SH-SY5Y (cell line): Measurements from ENCODE around the gene FSTL5.

Source experiments
- GATA2 ChIP-seq: IDR thresholded peaks from 2 replicates; pipeline ENCODE4 v1.6.1; 2011; ENCODE audit warnings: mild to moderate bottlenecking, low read depth, low read length
- GATA3 ChIP-seq: IDR thresholded peaks from 2 replicates; pipeline ENCODE4 v1.6.1; 2011; ENCODE audit warnings: low read depth, mild to moderate bottlenecking, low read length, moderate library complexity

Gene FSTL5

DNA sequence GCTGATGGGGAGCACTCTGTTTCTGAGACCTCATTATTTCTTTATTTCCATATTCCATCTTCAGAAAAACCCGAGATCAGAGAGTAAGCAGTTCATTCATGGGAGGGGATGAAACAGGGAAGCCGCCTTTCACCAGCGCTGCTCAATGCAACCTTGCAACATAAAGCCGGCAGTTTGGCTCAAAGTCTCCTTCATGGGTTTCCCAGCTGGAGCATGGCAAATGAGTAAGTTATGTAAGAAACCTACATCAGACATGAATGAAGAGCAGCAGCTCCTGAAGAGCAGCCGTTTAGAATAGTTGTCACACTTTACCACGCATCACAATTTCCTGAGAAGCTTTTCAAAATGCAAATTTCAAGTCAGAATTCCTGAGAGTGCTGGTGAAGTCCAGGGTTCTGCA lies 578.8 kb downstream of the FSTL5 start:
- TF ChIP-seq GATA3: no peak
- no peak for TF ChIP-seq GATA2

DNA sequence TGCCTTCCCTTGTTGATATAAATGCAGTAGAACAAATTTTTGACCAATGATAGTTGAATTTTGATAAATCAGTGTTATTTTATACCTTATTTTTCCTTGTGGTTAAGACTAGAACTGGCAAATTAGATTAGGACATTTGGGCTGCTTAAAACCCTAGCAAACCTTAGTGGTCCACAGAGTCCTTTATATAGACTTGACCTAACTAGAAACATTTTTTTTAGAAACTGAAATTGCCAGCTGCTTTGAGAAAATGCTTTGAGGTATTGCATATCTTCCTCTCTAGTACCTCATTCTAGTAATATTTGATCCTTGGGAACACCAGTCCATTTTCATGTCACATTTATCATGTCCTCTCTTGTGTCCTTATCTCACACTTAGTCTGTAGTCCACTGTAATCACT lies 580.3 kb downstream of the FSTL5 start:
- TF ChIP-seq GATA2 (no peak), GATA3 (no peak)

DNA sequence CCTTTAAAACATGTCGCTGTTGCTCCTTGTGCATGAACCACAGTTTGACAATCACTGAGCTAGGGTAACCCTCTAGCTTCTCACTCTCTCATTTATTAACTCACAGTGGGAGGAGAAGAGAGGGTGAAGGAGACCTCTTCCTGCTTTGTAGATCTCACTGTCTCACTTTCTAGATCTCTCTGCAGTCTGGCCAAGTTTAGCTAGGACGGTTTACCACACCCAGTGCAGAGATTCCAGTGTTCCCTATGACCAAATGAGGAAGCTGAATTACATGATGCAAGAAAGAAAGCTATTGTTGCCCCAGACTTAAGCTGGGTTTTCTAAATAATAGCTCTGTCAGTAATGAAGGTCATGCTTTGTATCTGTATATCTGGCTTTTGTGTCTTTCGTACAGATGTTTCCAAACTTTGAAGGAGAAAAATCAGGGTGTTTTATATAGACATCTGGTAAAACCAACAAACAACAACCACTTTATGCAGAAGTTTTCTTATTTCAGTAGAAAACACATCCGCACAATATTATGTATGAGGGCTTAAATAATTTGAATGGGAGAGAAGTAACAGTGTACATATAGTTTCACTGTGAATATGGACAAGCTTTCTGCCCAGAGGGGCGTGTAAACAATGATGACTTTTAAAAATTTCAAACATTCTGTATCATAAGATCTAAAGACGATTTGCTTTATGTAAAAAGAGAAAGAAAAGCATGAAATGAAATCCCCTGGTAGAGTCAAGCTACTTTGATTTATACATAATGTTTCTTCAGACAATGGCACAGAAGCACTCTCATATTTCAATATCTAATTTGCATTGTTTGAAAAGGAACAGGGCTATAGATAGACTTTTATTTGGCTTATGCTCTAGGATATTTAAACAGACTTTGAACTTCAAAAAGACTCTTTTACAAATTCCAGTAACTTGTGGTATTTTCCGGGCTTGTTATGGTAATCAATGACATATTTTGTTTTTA lies 582.3 kb downstream of the FSTL5 start:
- TF ChIP-seq GATA3 (no peak), GATA2 (no peak)

DNA sequence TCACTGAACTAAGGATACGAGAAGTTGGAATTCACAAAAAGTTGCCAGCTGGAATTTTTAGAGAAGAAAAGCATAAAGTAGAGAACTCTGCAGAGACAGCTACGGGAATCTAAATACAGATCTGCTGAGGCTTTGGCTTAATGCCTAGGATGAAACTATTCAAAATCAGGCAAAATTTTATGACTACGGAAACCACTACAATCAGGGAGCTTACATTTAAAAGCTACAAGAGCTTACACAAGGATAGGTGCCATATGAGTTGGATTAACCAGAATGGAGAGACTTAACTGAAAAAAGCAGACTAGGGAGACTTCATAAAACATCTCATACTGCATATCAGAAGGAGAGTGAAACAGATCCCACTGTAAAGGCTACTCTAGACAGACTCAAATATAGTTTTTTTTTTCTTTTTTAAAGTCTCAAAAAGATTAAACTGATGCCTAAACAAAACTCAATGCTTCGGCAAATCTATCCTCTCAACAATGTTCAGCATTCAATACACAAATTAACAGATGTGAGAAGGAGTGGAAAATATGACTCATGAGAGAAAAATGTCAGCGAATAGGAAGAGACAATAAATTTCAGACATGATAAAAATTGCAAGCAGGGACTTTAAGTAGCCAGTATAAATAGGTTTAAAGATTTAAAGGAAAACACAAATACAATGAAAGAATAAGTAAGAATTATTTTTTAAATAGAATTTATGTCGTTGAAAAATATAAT lies 586.1 kb downstream of the FSTL5 start:
- TF ChIP-seq GATA3 (no peak), GATA2 (no peak)

DNA sequence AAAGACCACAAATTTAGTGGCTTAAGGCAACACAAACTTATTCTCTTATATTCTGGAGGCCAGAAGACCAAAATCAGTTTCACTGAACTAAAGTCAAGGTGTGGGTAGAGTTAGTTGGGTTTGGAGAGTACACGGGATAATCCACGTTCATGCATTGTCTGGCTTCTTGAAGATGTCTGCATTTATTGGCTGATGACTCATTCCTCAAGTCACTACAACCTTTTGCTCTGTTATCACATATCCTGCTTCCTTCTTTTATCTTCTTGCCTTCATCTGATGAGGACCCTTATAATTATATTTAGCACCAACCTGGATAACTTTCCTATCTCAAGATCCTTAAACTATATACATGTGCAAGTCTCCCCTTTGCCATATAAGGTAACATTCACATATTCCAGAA lies 590.0 kb downstream of the FSTL5 start:
- no peak for TF ChIP-seq GATA2
- TF ChIP-seq GATA3: no peak

DNA sequence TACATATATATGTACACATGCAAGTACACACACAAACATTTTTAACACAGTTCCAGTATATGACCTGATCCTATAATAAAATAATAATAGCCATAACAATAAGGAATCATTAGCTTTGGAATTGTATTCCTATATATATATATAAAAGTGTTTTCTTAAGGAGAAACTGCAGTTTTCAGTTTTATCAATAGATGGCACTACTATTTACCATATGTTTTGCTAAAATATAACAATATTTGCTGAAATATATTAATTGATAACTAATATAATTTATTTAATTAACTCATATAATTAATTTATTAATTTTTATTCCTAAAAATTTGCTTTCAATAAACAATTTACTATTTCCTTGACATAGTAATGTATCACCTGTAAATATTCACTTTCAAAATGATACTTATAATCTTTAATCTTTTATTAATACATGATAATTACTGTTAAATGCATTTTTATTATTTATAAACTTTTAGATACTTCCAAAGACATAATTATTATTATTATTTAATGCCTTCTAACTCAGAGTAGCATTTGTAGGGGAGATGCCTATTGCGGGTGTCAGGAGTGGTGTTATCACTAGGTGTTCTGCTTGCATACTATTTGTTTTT lies 599.5 kb downstream of the FSTL5 start:
- TF ChIP-seq GATA2 (no peak), GATA3 (no peak)

DNA sequence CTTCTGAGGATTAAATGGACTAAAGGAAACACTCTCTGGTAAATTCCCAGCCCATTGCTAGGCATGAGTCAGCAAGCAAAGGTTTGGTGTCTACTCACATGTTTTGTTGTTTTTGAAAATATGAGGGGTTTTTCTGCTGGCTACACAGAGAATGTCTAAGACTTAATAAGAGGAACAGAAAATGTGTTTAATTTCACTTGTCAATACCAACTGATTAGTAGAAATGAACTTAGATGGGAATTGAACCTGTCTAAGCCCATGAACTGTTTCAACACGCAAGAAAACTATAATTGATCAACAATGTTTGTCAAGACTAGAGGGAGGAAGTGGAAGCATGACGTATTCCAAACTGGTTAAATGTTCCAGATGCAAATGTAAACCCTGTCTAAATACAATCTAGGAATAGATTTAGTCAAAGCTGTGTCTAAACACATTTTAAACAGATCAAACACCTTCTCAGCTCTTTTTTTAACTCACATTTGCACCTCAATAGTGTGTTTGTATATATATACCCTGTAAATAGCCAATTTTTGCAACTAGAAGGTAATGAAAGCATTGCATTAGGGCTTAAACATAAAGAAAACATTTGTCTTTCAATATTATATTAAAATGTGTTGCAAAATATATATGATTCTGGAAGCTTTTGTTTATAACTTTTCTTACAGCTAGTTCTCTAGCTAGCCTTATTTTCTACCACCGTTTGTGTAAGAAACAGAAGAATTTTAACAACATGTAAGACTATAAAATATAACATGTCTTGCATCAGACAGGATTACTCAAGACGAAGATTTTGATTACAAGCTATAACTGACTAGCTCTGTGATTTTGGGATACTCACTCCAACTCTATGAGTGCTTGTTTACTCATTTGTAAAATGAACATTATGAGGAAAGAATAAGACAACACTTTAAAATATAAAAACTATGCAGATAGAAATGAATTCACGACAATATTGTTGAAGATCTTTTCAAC lies 607.8 kb downstream of the FSTL5 start:
- TF ChIP-seq GATA2 (no peak), GATA3 (no peak)

DNA sequence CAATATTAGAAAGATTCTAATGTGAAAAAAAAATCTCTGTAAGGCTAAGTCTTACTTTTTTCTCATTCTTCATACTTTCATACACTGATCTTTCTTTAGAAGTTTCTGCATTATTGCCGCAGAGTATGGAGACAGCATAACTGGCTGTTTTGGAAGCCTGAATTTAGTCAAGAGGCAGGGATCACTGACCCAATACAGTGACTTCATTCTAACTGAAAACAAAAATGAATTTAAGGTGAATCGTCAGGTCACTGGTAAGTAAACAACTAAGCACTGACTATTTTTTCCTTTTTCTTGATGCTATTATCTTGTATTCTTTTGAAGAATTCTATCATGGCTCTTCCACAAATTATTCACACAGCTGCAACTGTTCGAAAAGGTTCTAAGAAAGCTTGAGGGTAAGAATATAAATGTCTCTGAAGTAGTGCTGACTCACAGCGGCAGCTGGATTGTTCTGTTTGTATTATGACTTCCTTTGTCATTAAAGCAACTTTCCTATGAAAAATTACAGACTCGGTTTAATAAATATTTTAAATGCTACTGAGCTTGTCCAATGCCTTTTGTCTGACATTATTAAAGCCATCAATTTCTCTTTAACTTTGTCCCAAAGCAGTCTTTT lies 609.3 kb downstream of the FSTL5 start:
- TF ChIP-seq GATA3 (no peak), GATA2 (no peak)

DNA sequence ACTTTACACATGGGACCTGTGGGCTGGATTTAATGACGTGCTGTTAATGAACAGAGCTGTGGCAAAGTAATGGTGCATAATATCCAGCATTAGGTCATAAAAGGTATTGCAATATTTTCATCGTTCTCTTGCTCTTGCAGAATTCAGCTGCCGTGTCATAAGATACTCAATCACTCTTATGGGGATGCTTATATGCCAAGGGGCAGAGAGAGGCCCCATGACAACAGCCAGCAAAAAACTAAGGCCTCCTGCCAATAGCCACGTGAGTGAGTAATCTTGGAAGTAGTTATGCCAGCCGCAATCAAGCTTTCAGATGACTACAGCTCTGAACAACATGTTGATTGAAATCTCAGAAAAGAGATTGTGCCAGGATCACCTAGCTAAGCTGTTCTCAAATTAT lies 616.9 kb downstream of the FSTL5 start:
- no peak for TF ChIP-seq GATA2
- TF ChIP-seq GATA3: no peak

DNA sequence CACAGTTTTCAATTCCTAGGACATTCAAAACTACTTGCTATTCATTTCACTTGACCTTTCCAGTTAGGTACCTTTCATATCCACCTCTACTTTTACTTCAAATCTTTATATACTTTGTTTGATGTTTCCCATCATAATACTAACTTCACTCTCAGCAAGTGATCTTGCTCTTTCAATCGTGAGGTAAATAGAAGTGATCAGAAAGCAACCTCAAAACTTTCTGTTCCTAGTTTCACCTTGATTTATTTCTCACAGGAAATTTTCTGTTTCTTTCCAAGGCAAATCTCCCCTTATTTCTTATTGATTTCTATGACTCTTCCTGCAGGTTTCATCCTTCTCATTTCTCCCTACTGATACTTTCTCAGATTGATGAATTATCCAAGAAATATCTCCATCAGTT lies 623.5 kb downstream of the FSTL5 start:
- TF ChIP-seq GATA2 (no peak), GATA3 (no peak)

DNA sequence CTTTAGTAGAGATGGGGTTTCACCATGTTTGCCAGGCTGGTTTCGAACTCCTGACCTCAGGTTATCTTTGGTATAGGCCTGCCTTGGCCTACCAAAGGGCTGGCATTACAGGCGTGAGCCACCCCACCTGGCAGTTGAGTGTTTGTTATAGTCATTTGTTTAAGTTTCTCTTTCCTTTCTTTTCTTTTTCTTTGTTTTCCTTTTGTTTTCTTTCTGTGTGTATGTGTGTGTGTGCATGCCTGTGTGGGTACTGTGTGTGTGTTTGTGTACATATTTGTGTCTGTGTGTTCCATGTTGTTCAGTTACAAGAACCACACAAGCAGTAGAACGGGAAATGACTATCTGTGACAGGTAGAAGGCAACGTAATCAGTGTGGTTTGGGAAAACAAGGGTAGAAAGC lies 624.9 kb downstream of the FSTL5 start:
- TF ChIP-seq GATA3 (no peak), GATA2 (no peak)

DNA sequence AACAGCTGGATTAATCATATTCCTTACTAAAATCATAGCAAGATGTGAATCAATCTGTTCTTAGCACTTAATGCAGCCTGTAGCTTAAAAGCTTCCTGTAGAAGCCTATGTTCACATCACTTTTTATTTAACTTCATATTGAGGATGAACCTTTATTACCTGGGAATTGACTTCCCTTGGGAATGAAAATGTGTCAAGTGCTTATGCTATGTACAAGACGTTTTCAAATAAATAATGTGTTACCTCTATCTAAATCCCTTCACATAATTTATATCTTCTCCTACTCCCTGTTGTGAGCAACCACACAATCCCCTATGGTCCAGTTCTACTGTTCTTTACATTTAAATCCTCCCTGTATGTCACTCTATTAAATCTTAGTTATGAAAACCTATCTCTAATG lies 633.1 kb downstream of the FSTL5 start:
- TF ChIP-seq GATA3: no peak

DNA sequence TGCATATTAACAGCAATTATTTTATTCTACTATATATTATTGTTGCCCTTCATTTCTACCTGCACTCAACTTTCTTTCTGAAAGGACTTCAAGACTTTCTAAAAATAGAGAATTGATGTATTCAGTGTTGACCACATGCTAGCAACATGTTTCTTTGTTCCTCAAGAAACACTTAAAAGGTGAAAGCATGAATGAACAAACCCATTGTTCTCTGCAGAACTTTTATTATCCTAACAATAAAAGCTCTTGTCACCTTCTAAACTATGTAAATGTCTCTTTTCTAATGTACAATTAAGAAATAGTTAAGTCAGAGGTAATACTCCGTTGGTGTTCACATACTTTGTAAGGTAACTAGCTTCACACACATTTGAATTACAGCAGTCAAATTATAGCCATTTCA lies 638.7 kb downstream of the FSTL5 start:
- no peak for TF ChIP-seq GATA3
- TF ChIP-seq GATA2: no peak
